ENCODE measurements around the gene NR2F1.
A peak's percentile ranks its signal among the peaks of the same experiment; 100 is the strongest.

Gene NR2F1

DNA sequence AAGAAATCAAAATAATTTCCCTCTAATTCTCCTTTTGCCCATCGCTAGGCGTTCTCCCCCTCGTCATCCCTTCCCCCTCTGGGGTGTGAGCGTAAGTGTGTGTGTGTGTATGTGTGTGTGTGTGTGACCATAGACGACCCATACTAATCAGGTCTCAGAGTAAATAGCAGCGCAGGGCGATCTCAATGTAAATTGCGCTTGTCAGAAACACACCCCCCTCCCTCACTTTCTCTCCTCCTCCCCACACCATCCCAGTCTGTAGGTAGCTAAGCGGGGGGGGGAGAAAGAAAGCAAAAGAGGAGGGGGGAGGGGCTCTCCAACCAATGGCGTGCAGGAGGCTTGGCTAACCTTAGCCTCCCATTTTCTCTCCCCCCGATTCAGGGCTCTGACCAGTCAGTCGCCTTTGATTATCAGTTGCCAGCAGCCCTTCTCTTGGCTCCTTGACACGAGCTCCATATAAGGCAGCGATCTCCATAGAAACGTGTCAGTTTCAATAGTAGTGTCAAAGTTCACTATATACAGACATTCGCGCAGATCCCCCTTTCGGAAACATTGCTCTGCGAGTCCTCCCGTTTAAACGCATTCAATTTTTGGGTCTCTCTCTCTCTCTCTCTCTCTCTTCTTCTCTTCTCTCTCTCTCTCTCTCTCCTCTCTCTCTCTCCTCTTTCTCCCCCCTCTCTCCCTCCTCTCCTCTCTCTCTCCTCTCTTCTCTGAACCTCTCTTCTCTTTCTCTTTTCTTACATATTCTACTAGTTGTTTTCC lies at the start of gene NR2F1:
Gene NR2F1, plus strand, starts transcription at position 546 of the 762 bp plus-strand sequence. CDS start 1,802 bp downstream, outside the sequence.
- TF ChIP-seq GATA3 (IDR thresholded peaks at IDR 0.05; ENCODE audit: low read depth, low read length): no peak
- peak; percentile 9; the same call in 1 of the 2 replicates for TF ChIP-seq GATA2 (IDR thresholded peaks at IDR 0.05; ENCODE audit: low read depth, low read length)

DNA sequence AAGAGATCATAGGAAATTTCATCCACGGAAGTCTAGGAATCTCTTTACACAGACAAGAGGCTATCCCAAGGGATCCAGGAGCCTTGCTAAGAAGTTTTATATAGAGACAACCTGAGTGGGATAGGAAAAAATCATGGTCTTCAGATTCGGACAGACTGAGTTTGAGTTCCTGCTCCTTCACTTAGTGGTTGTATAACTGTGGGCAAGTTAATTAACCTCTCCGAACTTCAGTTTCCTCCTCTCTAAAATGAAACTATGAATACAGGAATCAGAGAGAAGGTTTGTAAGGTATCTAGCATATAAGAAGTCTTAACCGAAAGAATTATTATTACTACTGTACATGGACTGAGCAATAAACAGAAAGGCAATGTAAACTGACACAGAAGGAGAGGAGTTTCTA lies 37.1 kb upstream of the NR2F1 start:
- no peak for TF ChIP-seq GATA2 (IDR thresholded peaks at IDR 0.05; ENCODE audit: low read depth, low read length)
- TF ChIP-seq GATA3 (IDR thresholded peaks at IDR 0.05; ENCODE audit: low read depth, low read length): no peak

DNA sequence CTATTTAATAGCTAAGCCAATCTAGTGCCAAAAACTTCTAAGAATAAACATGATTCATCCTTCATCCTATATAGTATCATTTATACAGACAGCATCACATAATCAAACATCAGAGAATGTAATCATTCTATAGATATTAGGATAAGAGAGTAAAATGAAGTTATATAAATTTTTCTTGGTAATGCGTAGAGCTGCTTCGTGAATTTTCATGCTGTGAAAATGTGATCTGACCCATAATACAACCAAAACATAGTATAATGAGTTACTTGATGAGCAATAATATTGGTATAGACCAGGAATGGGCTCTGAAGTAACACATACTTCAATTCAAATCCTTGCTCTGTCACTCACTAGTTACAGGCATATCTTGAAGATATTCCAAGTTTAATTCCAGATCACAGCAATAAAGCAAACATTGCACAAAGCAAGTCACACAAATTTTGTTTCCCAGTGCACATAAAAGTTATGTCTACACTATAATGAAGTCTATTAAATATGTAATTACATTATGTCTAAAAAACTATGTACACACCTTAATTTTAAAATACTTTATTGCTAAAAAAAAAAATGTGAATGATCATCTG lies 25.9 kb upstream of the NR2F1 start:
- TF ChIP-seq GATA3 (IDR thresholded peaks at IDR 0.05; ENCODE audit: low read depth, low read length) (no peak), GATA2 (IDR thresholded peaks at IDR 0.05; ENCODE audit: low read depth, low read length) (no peak)

DNA sequence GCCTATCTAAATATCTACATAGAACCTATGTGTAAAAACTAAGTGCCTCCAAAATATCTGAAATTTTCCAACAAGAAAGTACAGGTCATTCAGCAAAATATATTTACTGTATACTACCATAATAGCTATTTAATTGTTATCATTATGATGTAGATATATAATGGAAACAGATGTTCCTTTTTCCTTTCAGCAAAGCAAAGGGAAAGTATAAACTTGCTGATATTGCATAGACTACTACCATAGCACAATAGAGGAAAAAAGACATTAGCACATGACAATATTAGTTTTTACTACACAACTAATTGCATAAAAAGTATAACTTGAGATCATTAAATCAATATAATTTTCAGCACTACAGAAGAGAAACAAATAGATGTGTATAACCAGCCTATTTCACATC lies 16.9 kb upstream of the NR2F1 start:
- TF ChIP-seq GATA2 (IDR thresholded peaks at IDR 0.05; ENCODE audit: low read depth, low read length): no peak
- no peak for TF ChIP-seq GATA3 (IDR thresholded peaks at IDR 0.05; ENCODE audit: low read depth, low read length)

DNA sequence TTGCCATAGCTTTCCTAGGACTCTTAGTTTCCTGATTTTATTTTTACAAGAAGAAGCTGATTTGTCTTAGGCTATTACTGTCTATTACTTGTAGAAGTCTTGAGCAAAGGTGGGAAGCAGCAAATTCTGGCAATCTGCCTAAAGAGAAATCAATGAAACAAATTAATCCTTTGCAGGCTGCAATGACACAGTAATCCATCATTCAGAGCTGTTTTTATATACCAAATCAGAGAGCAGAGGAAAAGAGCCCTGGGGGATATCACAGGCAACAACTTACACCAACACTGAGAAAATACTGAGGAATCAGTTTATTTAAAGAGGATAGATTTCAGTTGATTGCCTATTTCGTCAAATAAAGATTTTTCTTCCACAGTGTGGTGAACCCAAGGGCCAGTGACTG lies 15.6 kb upstream of the NR2F1 start:
- no peak for TF ChIP-seq GATA3 (IDR thresholded peaks at IDR 0.05; ENCODE audit: low read depth, low read length)
- TF ChIP-seq GATA2 (IDR thresholded peaks at IDR 0.05; ENCODE audit: low read depth, low read length): no peak

DNA sequence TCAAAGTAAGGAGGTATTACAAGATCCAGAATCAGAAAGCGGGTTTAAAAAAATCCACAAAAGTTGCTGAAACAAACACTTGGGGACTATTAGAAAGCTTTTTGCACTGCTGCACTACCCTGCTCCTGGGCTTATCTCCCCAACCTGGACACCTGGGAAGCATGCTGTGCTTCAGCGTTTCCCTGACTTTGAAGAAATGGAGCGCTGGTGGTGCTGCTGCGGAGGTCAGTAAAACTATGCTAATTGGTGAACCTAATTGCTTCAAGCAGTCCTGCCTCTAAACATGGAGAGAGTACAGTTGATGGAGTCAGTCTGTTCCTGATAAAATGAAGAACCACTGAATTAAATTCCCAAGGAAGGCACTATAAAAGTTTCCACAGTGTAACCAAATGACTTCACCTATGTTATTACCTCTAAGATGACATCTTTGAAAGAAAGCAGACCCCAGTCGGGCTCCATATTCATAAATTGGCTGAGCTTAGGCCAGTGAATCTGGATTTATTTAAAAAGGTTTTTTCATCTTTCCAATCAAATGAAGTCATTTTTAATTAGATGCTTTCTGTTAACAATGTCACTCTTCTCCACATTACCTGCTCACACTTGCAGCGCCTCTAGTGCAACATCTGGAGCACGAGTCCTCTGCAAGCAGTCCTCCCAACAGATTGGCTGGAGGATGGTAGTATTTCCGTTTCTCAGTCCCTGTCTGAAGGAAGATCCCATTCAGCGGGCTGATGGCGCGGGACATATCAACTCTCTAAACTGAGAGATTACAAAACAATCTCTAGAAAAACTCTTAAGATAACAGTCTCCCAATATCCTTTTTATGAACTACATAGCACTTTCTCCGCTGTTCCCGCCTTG lies 13.5 kb upstream of the NR2F1 start:
- TF ChIP-seq GATA3 (IDR thresholded peaks at IDR 0.05; ENCODE audit: low read depth, low read length) (no peak), GATA2 (IDR thresholded peaks at IDR 0.05; ENCODE audit: low read depth, low read length) (no peak; the same call in 1 of the 2 replicates)

DNA sequence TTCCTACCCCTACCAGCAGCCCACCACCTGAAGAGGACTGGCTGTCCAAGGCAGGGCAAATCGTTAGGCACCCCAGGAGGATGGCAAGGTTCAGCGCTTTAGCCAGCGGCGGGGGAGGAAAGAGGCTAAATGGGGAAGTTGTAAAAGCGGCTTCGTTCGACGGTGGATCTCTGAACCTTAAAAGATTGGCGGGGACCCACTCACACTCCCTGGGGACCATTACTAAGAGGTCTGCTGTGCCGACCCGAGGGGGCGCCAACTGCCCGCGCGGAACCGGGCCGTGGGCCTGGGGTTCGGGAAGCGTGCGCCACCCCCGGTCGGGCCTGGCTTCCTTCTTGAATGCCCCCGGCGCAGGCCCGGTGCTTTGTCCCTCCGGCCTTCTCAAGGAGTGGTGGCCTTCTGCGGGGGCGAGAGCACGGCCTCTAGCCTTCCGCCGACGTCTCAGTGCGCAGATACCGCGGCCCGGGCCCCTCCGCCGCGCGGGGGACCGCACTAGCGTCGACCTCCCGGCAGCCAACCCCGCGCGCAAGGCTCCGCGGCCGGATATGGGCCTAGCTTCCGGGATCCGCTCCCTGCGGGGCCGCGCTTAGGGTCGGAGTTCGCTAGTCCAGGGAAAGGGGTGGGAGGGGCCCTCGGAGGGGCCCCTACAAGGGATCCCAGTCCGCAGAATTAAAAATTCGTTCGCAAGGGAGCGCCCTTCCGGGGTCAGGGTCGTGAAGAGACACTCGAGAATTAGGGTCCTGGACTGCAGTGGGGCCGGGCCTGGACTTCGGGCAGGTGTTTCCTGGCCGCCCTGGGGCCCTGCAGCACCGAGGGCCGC lies 12.5 kb upstream of the NR2F1 start:
- TF ChIP-seq GATA2 (IDR thresholded peaks at IDR 0.05; ENCODE audit: low read depth, low read length) (no peak), GATA3 (IDR thresholded peaks at IDR 0.05; ENCODE audit: low read depth, low read length) (no peak)

DNA sequence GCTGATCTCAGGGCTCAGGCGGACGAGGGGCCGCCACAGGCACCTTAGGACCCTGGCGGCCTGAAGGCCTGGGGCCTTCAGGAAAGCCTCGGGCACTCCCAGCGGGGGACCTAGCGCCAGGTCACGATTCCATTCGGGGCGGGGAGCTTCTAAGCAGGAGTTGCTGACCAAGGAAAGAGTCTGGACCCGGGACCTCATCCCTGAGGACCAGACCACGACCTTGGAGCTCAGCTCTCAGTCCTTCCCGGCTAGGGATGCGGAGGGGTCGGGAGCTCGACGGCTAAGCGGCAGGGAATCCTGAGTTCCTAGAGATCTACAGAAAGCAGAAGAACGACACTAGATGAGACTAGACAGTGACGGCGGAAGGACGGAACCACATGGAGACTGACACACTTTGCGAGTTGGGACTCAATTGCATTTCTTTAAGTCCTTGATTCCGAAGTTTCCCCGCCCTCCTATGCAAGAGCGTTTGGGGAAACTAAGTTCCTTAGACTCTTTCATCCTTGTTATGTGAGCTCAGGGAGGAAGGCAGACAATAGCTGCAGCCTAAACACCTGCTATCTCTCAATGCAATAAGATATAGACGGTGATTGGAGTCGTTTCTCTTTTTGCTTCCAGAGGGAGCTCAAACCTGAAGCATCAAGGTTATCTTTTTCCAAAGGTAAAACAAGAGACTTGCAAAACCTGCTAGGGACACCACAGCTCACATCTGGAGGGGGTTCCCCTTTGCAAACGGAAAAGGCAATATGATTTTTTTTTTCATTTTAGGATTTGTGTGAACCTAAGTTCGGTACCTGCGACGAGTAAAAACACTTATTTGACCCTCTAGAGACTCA lies 11.7 kb upstream of the NR2F1 start:
- TF ChIP-seq GATA2 (IDR thresholded peaks at IDR 0.05; ENCODE audit: low read depth, low read length) (no peak), GATA3 (IDR thresholded peaks at IDR 0.05; ENCODE audit: low read depth, low read length) (no peak)

DNA sequence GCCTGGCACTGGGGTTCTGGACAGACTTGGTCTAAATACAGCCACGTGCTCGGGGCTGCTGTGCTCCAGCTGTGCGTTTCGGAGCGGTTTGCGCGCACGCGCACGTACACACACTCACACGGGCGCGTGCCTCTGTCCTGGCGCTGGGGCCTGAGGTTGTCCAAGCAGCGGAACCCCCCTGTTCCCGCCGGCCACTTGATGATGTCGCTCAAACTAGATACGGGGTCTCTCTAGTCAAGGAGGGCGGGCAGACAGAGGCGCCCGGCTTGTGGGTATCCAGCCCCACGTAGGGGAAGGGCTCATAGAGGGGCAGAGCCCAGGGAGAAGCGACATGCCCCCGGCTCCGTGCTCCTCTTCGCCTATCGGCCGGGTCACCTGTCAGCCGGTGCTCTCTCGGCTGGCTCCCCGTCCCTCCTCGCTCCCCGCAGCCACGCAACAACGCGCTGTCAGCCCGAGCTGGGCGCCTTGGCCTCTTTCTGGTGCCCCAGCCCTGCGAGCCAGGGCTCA lies 10.9 kb upstream of the NR2F1 start:
- no peak for TF ChIP-seq GATA2 (IDR thresholded peaks at IDR 0.05; ENCODE audit: low read depth, low read length)
- no peak for TF ChIP-seq GATA3 (IDR thresholded peaks at IDR 0.05; ENCODE audit: low read depth, low read length)

DNA sequence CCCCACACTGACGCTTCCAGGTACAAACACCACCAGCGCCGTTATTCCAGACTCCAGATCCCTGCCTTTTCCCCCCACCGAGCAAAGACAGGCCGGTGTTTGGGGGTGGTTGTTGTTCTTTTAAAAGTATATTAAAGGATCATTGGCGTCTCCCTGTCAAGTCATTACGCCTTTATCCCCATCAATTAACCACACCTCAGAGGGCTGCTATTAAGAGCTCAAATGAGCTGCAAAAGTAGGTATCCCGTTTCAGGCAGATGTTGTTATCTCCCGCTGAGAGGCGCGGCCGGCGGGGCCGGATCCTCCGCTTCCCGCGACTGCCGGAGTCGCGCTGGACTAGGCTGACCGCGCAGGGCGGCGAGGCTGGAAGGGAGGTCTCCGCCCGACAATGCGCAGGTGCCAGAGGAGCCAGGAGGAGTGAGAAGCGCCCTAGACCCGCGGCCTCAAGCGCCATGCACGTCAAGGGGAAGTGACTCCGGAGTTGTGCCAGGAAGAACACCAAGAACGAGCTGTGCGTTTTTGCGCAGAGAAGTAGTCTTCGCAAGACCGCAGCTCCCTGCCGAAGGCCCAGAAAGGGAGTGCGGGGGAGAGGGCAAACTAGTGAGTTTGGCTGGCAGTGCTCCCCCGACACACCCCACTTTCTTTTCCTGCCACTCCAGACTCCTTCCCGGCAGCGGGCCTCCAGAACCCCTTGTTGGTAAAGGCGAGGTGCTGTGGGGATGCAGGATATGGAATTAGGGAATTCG lies 10.2 kb upstream of the NR2F1 start:
- TF ChIP-seq GATA2 (IDR thresholded peaks at IDR 0.05; ENCODE audit: low read depth, low read length) (no peak), GATA3 (IDR thresholded peaks at IDR 0.05; ENCODE audit: low read depth, low read length) (no peak)

DNA sequence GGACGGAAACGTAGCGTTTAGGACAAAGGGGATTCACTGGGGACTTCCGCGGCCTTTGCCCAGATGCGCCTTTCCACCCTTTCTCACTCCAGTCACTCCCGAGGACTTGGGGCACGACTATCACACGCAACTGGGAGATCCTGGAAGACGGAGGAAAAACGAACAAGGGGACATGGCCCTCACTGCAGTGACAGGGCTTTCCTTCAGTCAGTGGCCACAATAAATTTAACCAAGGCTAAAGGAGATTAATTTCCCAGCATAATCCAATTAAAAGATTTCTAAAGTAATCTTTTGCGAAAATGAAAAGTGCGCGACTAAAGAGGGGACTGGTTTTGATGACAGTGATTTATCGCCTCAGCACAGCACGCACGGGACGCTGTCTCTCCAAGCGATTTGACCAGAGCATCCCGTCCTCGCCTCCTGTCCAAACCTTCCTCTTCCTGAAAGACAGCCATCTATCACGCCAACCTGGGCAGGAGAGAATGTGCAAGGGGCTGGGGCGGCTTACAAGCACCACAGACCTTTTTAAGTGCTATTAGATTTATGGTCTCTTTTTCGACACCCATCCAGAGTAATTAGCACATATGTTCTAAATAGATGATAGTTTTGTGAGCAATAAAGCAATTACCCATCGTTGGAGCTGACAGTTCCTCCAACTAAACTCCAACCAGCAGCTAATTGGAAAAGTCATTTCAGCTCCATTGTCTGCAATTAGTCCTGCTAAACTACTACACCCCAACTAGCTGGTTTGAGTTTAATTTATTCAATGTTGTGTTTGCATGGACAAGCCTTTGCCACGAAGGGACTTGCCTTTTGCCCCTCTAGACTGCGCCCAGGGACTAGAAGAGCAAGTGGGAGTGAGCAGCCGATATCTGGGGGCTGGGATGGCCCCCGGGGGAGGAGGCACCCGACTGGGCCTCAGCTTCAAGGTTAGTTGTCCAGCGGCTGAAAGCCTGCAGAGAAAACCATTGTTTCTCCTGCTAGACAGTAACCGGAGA lies 9.4 kb upstream of the NR2F1 start:
- no peak for TF ChIP-seq GATA2 (IDR thresholded peaks at IDR 0.05; ENCODE audit: low read depth, low read length)
- no peak for TF ChIP-seq GATA3 (IDR thresholded peaks at IDR 0.05; ENCODE audit: low read depth, low read length)

All from SH-SY5Y (cell line).